Esophagus squamous epithelium (tissue), 5 donors: Measurements from ENCODE around the gene PSAT1. TPM values are rescaled to one million over a fixed set of nuclear protein-coding genes. Genes with fewer than 3 reads are reported as not detected.

ENCODE experiments used
- DNase-seq: peaks from one replicate; lab custom pipeline; 2025; lab: John Stamatoyannopoulos, UW
- H3K27ac ChIP-seq, 4 donors: fragments of 200-600 bp; sonication (generic); one replicate each; pipeline ENCODE4 v1.5.1; 2016 to 2019; ENCODE audit warnings: mild to moderate bottlenecking in 1 of 4
- H3K27me3 ChIP-seq, 4 donors: fragments of 200-600 bp; sonication (generic); 1 replicate in 3 of 4; 2 replicates in 1 of 4; pipeline versions ENCODE4 v1.5.1 to v1.6.0; 2017 to 2021; ENCODE audit warnings: antibody characterized with exemption in 1 of 4
- H3K36me3 ChIP-seq, 3 donors: fragments of 200-600 bp; sonication (generic); one replicate each; pipeline ENCODE4 v1.5.1; 2016 to 2019
- H3K4me1 ChIP-seq, 3 donors: fragments of 200-600 bp; sonication (generic); one replicate each; pipeline ENCODE4 v1.5.1; 2017 to 2019
- H3K4me3 ChIP-seq, 4 donors: fragments of 200-600 bp; sonication (generic); 1 replicate in 3 of 4; 2 replicates in 1 of 4; pipeline ENCODE4 v1.5.1; 2016 to 2019; ENCODE audit warnings: mild to moderate bottlenecking in 2 of 4, moderate library complexity in 1 of 4
- H3K9me3 ChIP-seq, 3 donors: fragments of 200-600 bp; sonication (generic); one replicate each; pipeline ENCODE4 v1.5.1; 2016 to 2019
- CTCF ChIP-seq, 6 experiments: fragments of 450-650 bp in 4 of 6; fragments of 200-600 bp in 2 of 6; sonication (generic) in 2 of 6; IDR thresholded peaks; one replicate each; pipeline ENCODE4 v1.5.1; 2016 to 2019; ENCODE audit warnings: antibody characterized with exemption in 6 of 6, mild to moderate bottlenecking in 4 of 6, moderate library complexity in 4 of 6
- POLR2A ChIP-seq, 4 donors: fragments of 450-650 bp; IDR thresholded peaks; one replicate each; pipeline ENCODE4 v1.6.1; 2017; ENCODE audit warnings: antibody characterized with exemption in 4 of 4, mild to moderate bottlenecking in 4 of 4, moderate library complexity in 3 of 4
- WGBS, 2 donors: methylation state at CpG; one replicate each; pipeline ENCODE4 v1.1.5; 2018; 5-methylcytosine and 5-hydroxymethylcytosine counted together
- intact Hi-C: fragments of 100-400 bp; cut with DNase I; formaldehyde crosslinking; loops from one replicate; pipeline ENCODE4 v1.15.0; 2022
- total RNA-seq, 4 donors: library from RNA; depleted of rRNA; stranded (reverse); fragments of >200 nt; gene quantifications; one replicate each; pipeline ENCODE4 v1.1.0, GENCODE V29; 2016
- donor health status: DM: yes; HTN: yes; CAD: no.

PSAT1 gene
- total RNA-seq, 4 donors from 2014 or later = 16.2 to 76.1 (median 37.8) TPM

DNA sequence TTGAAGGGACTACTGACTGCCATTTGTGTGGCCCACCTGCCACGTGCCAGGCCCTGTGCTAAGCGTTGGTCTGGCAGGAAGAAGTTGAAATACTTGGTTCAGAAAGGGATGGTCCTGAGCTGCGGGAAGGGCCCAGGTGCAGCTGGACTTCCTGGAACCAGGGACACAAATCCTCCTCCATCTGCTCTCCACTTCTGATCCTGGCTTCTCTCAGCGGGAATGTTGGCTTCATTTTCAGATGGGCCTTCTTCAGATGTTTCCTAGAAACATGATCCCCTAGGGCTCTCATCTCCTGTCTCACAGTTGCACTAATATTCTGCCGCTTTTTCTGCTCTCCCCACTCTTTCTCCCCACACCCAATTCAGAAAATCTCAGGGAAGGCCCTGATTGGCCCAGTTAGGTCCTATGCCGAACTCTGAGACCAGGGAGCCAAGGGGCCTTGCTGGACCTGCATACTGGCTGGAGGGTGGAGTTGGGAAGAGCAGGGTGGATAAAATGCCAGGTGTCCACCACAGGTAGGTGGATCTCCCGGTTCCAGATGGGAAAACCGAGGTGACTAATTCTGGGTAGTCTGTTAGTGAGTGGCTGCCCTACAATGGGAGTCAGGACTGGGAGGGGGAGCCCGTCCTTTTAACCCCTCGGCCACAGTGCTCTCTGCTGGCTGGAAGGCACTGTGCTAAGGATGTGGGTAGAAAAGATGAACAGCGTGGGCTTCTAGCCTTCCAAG, 19.4 kb downstream of the PSAT1 start:
- TF ChIP-seq POLR2A (IDR thresholded peaks at IDR 0.05) (no peak), CTCF (IDR thresholded peaks at IDR 0.05) (no peak)
- Histone ChIP-seq H3K27me3 (no peaks in the 10 kb centered on the region), H3K4me1 (no peaks in the 10 kb centered on the region), H3K36me3 (peaks cover 0 to 62% (median 5%) of the 10 kb centered on the region in 3 donors), H3K9me3 (no peaks in the 10 kb centered on the region), H3K4me3 (no peak overlapping the region), H3K27ac (no peak overlapping the region)
- intact Hi-C loops = no loop called here
- WGBS, 2 donors = 79 to 93% methylated on average over 5 to 6 of the region's 11 CpGs
- no peak for DNase-seq

GRCh38 chr9:78319197-78320029, 22.5 kb downstream of the PSAT1 start:
- H3K36me3 ChIP-seq = peaks cover 0 to 51% (median 5%) of the 10 kb centered on the region in 3 donors
- DNase-seq = no peak
- no peak for TF ChIP-seq POLR2A (IDR thresholded peaks at IDR 0.05)
- TF ChIP-seq CTCF (IDR thresholded peaks at IDR 0.05) = no peak
- H3K27ac ChIP-seq = no peak overlapping the region
- no peak overlapping the region for H3K4me3 ChIP-seq
- 83 to 93% methylated on average over 6 of the region's 6 CpGs for WGBS, 2 donors
- intact Hi-C loops = no loop called here
- H3K9me3 ChIP-seq = no peaks in the 10 kb centered on the region
- no peaks in the 10 kb centered on the region for H3K27me3 ChIP-seq
- H3K4me1 ChIP-seq = no peaks in the 10 kb centered on the region

DNA sequence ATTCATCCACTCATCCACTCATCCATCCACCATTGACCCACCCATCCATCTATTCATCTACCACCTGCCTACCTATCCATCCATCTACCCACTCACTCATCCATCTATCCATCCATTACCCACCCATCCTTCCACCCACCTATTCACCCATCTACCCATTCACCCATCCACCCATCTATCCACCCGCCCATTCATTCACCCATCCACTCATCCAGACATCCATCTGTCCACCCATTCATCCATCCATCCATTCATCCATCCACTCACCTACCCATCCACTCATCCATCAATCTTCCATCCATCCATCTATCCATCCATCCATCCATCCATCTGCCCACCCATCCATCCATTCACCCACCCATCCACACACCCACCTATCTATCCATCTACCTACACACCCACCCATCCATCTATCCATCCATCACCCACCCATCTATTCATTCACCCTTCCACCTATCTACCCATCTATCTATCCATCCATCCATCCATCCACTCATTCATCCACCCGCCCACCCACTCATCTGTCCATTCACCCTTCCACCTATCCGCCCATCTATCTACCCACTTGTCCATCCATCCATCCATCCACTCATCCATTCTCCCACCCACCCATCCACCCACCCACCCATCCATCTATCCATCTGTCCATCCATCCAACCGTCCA, 23.2 kb downstream of the PSAT1 start:
- no peak overlapping the region for H3K27ac ChIP-seq
- WGBS, 2 donors = 86 to 90% methylated on average over 4 of the region's 4 CpGs
- DNase-seq = no peak
- H3K36me3 ChIP-seq = peaks cover 0 to 51% (median 5%) of the 10 kb centered on the region in 3 donors
- H3K4me3 ChIP-seq = no peak overlapping the region
- TF ChIP-seq CTCF (IDR thresholded peaks at IDR 0.05) (no peak), POLR2A (IDR thresholded peaks at IDR 0.05) (no peak)
- intact Hi-C loops = no loop called here
- H3K27me3 ChIP-seq = no peaks in the 10 kb centered on the region
- H3K9me3 ChIP-seq = no peaks in the 10 kb centered on the region
- H3K4me1 ChIP-seq = peaks cover 0 to 1% (median 0%) of the 10 kb centered on the region in 3 donors

GRCh38 chr9:78320875-78321496, 24.1 kb downstream of the PSAT1 start:
- intact Hi-C loops = no loop called here
- Histone ChIP-seq H3K27ac (no peak overlapping the region), H3K4me3 (no peak overlapping the region), H3K9me3 (no peaks in the 10 kb centered on the region), H3K4me1 (peaks cover 0 to 5% (median 0%) of the 10 kb centered on the region in 3 donors), H3K36me3 (peaks cover 0 to 45% (median 5%) of the 10 kb centered on the region in 3 donors), H3K27me3 (no peaks in the 10 kb centered on the region)
- no peak for TF ChIP-seq CTCF (IDR thresholded peaks at IDR 0.05)
- no peak for TF ChIP-seq POLR2A (IDR thresholded peaks at IDR 0.05)
- no peak for DNase-seq
- WGBS, 2 donors = 81 to 98% methylated on average over 4 of the region's 4 CpGs
